NK-92 (cell line): ENCODE measurements around the gene CBL.
"Not testable (repeated sequence)": the region's sequence is repeated elsewhere in the genome, so short reads cannot be mapped to it uniquely, and the experiment has no call there.

ENCODE experiments used
- DNase-seq: peaks from one replicate; lab custom pipeline; 2025; ENCODE audit not compliant: unreplicated experiment; lab: John Stamatoyannopoulos, UW

CBL gene

GRCh38 chr11:119205574-119206510 lies at the start of gene CBL:
CBL (plus strand) TSS chr11:119206339; CDS start chr11:119206418, 79 bp downstream.
- DNase-seq = peak; percentile 61

DNA sequence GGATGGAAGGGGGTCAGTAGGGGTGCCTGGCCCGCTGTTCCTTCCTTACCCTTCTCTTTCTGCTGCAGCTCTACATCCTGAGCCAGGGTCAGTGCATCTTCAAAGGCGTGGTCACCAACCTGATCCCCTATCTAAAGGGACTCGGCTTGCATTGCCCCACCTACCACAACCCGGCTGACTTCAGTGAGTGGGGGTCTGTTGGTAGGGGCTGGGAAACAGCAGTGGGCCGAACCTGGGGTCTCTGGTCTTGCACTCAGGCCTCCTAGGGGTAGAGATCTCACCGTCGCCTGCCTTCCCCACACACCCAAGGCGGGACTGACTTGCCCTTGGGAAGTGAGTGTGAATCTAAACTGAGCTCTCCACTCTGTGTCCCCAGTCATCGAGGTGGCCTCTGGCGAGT lies 49.6 kb upstream of the CBL start:
- DNase-seq = no peak

DNA sequence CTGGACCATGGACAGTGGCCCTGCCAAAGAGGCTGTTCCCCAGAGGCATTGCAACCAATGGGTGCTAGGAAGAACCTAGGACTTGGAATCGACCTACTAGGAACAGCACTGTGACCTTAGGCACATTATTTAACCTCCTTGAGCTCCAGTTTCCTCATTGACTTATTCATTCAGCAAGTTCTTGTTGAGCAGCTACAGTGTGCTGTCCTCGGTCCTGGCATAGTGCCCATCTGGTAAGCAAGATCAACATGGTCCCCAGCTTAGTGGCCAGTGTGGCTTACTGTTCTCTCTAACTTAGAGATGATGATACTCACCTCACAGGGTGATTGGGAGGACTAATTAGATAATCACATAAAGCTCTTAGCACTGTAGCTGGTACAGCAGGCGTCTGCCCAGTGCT lies 49.1 kb upstream of the CBL start:
- DNase-seq = no peak

DNA sequence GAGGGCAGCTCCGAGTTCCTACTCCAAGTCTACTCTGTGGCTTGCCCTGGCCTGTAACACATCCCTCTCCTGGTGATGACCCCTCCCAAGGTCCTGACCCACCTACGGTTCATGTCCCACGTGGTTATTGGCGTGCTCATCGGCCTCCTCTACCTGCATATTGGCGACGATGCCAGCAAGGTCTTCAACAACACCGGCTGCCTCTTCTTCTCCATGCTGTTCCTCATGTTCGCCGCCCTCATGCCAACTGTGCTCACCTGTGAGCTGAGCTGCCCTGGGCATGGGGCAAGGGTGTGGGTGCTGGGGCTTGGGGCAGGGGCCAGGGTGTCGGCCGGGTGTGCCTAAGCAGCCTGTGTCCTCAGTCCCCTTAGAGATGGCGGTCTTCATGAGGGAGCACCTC lies 47.7 kb upstream of the CBL start:
- DNase-seq = no peak

DNA sequence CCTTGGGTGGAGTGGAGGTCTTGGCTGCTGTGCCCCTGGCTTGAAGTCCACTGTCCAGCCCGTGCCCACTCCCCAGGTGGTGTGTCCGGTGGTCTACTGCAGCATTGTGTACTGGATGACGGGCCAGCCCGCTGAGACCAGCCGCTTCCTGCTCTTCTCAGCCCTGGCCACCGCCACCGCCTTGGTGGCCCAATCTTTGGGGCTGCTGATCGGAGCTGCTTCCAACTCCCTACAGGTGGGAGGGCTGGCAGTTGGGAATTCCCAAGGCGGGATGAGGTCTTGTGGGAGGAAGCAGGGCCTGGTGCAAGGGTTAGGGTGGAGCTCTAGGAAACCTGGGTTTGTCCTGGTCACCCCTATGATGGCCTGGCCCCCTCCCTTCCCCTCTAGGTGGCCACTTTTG lies 46.0 kb upstream of the CBL start:
- DNase-seq = no peak

- DNase-seq = no peak
Observed at GRCh38 chr11:119161871-119162270, 44.3 kb upstream of the CBL start.

- no peak for DNase-seq
Observed at GRCh38 chr11:119166368-119167076, 39.6 kb upstream of the CBL start.

DNA sequence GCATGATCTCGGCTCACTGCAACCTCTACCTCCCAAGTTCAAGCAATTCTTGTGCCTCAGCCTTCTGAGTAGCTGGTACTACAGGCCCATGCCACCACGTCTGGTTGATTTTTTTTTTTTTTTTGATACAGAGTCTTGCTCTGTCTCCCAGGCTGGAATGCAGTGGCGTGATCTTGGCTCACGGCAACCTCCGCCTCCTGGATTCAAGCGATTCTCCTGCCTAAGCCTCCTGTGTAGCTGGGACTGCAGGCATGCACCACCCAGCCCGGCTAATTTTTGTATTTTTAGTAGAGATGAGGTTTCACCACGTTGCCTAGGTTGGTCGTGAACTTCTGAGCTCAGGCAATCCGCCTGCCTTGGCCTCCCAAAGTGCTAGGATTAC lies 39.1 kb upstream of the CBL start:
- DNase-seq = not testable (repeated sequence)

DNA sequence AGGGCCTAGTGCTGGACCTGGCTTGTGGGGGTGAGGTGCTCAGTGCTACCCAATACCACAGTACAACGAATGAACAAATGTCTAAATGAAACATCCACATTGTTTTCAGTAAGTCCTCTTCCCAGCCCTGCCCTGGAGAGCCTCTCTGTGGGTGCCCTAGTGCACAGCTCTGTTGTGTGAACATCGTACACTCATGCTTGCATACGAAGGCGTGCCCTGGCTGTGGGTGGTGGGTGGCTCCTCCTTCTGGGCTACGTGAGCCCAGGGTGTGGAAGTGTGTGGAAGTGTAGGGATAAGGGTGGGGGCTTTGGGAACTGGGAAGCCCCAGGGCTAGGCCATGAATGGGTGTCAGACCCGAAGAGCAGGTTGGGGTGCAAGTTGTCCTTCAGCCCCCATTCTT lies 38.2 kb upstream of the CBL start:
- no peak for DNase-seq

DNA sequence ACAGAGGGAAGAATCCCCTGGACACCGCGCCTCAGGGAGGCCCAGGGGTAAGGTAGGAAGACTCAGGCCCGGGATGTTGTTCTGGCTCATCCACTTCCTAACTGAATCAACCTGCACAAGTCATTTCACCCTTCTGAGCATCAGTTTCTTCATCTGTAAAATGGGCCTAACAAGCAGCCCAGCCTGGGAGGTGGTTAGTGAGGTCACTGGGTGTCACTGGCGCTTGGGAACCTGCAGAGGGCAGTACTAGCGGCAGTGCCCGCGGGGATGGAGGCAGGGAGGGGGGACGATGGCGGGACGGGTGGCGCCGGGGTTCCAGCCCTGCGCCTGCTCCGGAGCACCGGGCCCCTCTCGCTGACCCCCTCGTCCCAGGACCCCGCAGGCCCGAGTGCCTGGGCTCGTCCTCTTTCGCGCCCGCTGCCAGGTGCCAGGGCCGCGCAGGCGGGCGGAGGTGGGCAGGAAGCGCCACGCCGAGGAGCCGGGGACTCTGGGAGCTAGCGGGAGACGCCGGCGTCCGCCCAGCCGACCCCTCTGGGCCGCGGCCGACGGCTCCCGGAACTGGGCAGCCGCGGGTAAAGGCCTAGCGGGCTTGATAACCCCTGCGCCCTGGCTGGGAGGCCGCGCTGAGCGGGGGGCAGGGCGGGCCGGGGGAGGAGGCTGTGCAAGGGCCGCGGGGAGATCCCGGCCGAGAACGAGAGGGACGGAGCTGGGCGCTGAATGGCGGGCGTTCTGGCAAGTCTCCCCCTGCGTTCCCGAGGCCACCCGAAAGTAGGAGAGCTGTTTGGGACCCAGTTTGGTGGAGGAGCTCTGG lies 37.5 kb upstream of the CBL start, which contains the start of gene NLRX1:
Gene NLRX1, plus strand, starts transcription at position 255 of the 811 bp plus-strand sequence. CDS start 2,679 bp downstream, outside the sequence.
- DNase-seq = no peak

GRCh38 chr11:119169282-119169719 lies 36.8 kb upstream of the CBL start:
- no peak for DNase-seq

- no peak for DNase-seq
Observed at GRCh38 chr11:119172513-119172912, 33.6 kb upstream of the CBL start.

DNA sequence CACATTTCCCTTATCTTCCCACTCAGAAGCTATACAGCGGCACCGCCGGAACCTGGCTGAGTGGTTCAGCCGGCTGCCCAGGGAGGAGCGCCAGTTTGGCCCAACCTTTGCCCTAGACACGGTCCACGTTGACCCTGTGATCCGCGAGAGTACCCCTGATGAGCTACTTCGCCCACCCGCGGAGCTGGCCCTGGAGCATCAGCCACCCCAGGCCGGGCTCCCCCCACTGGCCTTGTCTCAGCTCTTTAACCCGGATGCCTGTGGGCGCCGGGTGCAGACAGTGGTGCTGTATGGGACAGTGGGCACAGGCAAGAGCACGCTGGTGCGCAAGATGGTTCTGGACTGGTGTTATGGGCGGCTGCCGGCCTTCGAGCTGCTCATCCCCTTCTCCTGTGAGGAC lies 32.7 kb upstream of the CBL start:
- no peak for DNase-seq

DNA sequence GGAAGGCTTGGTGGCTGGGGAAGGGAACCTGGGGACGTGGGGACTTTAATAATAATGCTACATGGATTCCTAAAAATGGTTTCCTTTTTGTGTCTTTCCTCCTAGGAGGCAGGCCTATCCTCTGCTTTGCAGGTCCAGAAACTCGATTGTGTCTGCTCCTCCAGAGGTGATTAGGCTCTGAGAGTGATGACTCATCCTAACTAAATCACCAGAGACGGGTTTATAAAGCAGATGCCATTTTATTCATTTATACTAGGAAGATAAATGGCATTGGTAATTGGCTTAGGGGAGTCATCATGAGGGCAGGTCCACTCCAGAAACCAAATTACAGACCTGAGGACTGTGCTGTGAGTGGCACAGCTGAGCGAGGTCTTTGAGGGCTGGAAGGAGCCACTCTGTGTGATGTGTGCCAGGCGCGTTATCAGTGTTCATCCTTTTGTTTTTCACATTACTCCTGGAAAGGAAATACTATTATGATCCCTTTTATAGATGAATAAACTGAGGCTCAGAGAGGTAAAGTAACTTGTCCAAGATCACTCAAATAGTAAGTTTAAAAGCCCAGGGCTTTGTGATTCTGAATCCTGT lies 30.6 kb upstream of the CBL start:
- DNase-seq = no peak

GRCh38 chr11:119178166-119178680 lies 27.9 kb upstream of the CBL start:
- no peak for DNase-seq

DNA sequence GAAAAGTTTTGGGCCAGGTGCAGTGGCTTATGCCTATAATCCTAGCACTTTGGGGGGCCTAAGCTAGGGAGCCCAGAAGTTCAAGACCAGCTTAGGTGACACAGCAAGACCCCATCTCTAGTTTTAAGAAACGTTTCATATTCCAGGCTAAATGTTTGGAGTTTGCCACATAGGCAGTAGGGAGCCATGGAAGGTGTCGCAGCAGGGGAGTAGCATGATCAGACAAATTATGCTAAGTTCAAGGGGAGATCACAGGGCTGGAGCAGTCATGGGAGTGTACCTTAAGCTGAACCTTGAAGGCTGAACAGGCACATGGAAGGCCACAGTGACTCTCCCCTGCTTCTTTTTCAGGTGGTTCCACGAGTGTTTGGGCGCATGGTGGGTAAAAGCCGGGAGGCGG lies 26.8 kb upstream of the CBL start:
- DNase-seq = no peak

DNA sequence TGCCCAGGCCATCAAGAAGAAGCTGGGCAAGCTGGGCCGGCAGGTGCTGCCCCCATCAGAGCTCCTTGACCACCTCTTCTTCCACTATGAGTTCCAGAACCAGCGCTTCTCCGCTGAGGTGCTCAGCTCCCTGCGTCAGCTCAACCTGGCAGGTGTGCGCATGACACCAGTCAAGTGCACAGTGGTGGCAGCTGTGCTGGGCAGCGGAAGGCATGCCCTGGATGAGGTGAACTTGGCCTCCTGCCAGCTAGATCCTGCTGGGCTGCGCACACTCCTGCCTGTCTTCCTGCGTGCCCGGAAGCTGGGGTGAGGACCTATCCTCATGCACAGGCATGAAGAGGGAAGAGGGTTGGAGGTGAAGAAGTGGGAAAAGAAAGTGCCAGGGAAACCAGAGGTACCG lies 26.2 kb upstream of the CBL start:
- no peak for DNase-seq

- DNase-seq = no peak
Observed at GRCh38 chr11:119180729-119181676, 25.1 kb upstream of the CBL start.

- no peak for DNase-seq
Observed at GRCh38 chr11:119181677-119182412, 24.3 kb upstream of the CBL start.
